Measurements from ENCODE around the gene ALPK1.

Gene ALPK1

DNA sequence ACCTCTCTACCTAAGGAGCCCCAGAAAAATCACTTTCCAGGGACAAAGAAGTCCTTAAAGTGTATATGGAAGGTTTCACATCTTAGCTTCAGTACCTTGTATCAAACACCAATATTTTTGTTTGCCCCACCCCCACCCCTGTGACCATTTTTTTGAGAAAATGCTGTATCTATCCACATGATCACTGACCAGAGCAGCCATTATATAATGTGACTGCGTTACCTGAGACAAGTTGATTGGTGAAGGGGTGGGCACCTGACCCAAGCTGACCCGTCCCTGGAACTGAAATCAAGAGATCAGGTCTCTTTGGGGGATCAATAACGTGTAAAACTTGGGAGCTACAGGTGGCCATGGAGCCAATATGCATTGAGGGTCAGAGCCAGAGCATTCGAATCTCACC, 22.2 kb upstream of the ALPK1 start:
- TF ChIP-seq NFIC (IDR thresholded peaks at IDR 0.05) (no peak), ZBTB7A (IDR thresholded peaks at IDR 0.05; ENCODE audit: low read depth) (no peak), FOXM1 (IDR thresholded peaks at IDR 0.05; ENCODE audit: borderline replicate concordance, low read depth) (no peak), EP300 (IDR thresholded peaks at IDR 0.05; ENCODE audit: borderline replicate concordance) (no peak), CREB1 (IDR thresholded peaks at IDR 0.05; ENCODE audit: low read depth) (no peak)
- TF ChIP-seq, protein P1, sequence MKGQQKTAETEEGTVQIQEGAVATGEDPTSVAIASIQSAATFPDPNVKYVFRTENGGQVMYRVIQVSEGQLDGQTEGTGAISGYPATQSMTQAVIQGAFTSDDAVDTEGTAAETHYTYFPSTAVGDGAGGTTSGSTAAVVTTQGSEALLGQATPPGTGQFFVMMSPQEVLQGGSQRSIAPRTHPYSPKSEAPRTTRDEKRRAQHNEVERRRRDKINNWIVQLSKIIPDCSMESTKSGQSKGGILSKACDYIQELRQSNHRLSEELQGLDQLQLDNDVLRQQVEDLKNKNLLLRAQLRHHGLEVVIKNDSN (IDR thresholded peaks at IDR 0.05) = no peak

DNA sequence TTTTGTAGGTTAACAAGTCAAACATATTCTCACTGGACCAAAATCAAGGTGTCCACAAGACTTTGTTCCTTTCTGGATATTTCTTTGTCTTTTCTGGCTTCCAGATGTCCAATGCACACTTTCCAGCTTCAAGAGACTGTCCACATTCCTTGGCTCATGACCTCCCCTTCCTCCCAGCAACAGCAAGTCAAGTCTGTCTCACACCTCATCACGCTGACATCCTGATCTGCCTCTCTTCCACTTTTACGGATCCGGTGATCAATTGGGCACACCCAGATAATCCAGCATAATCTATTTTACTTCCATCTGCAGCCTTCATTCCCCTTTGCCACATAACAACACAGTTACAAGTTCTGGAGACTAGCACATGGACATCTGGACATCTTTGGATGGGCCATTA, 21.1 kb upstream of the ALPK1 start:
- TF ChIP-seq, protein P2, sequence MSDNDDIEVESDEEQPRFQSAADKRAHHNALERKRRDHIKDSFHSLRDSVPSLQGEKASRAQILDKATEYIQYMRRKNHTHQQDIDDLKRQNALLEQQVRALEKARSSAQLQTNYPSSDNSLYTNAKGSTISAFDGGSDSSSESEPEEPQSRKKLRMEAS (IDR thresholded peaks at IDR 0.05) = no peak
- TF ChIP-seq TEAD4 (IDR thresholded peaks at IDR 0.05) = no peak
- TF ChIP-seq, protein P1 (IDR thresholded peaks at IDR 0.05) = no peak
- TF ChIP-seq ZBTB7A (IDR thresholded peaks at IDR 0.05; ENCODE audit: low read depth) = no peak
- no peak for TF ChIP-seq EGR1 (IDR thresholded peaks at IDR 0.05)
- no peak for TF ChIP-seq YY1 (IDR thresholded peaks at IDR 0.05; ENCODE audit: low read depth)
- TF ChIP-seq RAD21 (IDR thresholded peaks at IDR 0.05; ENCODE audit: low read depth) = no peak
- no peak for TF ChIP-seq CREB1 (IDR thresholded peaks at IDR 0.05; ENCODE audit: low read depth)
- no peak for TF ChIP-seq EP300 (IDR thresholded peaks at IDR 0.05; ENCODE audit: borderline replicate concordance)
- no peak for TF ChIP-seq TCF12 (IDR thresholded peaks at IDR 0.05; ENCODE audit: low read depth)
- no peak for TF ChIP-seq FOXM1 (IDR thresholded peaks at IDR 0.05; ENCODE audit: borderline replicate concordance, low read depth)
- TF ChIP-seq, protein P3, sequence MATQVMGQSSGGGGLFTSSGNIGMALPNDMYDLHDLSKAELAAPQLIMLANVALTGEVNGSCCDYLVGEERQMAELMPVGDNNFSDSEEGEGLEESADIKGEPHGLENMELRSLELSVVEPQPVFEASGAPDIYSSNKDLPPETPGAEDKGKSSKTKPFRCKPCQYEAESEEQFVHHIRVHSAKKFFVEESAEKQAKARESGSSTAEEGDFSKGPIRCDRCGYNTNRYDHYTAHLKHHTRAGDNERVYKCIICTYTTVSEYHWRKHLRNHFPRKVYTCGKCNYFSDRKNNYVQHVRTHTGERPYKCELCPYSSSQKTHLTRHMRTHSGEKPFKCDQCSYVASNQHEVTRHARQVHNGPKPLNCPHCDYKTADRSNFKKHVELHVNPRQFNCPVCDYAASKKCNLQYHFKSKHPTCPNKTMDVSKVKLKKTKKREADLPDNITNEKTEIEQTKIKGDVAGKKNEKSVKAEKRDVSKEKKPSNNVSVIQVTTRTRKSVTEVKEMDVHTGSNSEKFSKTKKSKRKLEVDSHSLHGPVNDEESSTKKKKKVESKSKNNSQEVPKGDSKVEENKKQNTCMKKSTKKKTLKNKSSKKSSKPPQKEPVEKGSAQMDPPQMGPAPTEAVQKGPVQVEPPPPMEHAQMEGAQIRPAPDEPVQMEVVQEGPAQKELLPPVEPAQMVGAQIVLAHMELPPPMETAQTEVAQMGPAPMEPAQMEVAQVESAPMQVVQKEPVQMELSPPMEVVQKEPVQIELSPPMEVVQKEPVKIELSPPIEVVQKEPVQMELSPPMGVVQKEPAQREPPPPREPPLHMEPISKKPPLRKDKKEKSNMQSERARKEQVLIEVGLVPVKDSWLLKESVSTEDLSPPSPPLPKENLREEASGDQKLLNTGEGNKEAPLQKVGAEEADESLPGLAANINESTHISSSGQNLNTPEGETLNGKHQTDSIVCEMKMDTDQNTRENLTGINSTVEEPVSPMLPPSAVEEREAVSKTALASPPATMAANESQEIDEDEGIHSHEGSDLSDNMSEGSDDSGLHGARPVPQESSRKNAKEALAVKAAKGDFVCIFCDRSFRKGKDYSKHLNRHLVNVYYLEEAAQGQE (IDR thresholded peaks at IDR 0.05; ENCODE audit: low read depth) = no peak
- no peak for TF ChIP-seq NFIC (IDR thresholded peaks at IDR 0.05)
- no peak for TF ChIP-seq TAF1 (IDR thresholded peaks at IDR 0.05; ENCODE audit: low read depth)
- no peak for TF ChIP-seq CEBPB (IDR thresholded peaks at IDR 0.05)

DNA sequence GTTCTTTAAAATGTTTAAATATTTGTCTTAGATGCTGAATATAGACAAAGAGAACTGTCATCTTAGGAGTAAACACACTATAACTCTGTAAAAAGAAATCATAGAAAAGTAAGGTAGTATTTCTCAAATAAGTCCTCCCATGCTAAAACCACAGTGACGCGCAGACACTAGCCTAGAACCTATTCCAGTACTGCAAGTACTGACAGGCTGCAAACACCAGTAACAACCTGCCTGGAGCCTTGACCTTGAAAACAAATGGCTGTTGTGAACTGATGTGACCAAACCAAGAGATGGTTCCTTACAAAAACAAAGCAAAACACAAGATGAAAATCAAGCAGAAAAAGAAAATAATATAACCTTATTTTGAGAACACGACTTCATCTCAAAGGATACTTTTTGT, 19.9 kb upstream of the ALPK1 start:
- TF ChIP-seq ZBTB7A (IDR thresholded peaks at IDR 0.05; ENCODE audit: low read depth) = no peak
- TF ChIP-seq, protein P2 (IDR thresholded peaks at IDR 0.05) = no peak

DNA sequence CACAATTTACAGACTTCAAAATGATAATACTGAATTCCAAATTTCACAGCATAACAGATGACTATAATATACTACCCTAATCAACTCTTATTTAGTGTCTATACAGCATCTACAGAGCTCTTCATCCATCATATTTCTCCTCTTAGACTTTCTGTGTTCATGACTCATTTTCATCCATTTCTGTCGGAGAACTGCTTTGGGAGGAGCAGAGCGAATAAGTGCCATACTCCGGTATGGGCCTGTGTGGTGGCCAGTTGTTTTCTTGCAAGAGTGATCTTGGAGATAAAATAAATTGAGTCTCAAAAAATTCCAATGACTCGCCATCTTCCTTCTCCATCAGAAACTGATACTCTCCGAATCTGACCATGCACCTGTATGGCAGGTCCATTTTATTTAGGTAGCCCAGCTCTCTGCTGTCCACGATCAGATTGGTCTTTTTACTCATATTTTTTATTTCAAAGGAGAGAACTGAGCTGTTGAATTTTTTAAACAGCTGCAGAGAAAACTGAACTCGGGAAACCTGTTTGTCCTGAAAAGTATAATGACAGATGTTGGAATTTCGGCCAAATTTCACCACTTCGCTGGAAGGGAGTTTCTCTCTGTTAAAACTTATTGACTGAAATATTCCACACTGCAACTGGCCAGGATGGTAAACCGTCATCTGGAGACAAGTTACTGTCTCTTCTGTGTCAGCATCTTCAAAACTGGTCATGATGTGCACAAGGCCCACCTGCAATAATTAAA, 19.3 kb upstream of the ALPK1 start:
- no peak for TF ChIP-seq EP300 (IDR thresholded peaks at IDR 0.05; ENCODE audit: borderline replicate concordance)
- no peak for TF ChIP-seq ZBTB7A (IDR thresholded peaks at IDR 0.05; ENCODE audit: low read depth)
- TF ChIP-seq, protein P2 (IDR thresholded peaks at IDR 0.05) = no peak
- no peak for TF ChIP-seq NFIC (IDR thresholded peaks at IDR 0.05)
- no peak for TF ChIP-seq CREB1 (IDR thresholded peaks at IDR 0.05; ENCODE audit: low read depth)
- no peak for TF ChIP-seq TCF12 (IDR thresholded peaks at IDR 0.05; ENCODE audit: low read depth)
- TF ChIP-seq, protein P1 (IDR thresholded peaks at IDR 0.05) = no peak
- no peak for TF ChIP-seq TEAD4 (IDR thresholded peaks at IDR 0.05)
- no peak for TF ChIP-seq CEBPB (IDR thresholded peaks at IDR 0.05)
- TF ChIP-seq, protein P3 (IDR thresholded peaks at IDR 0.05; ENCODE audit: low read depth) = no peak
- TF ChIP-seq YY1 (IDR thresholded peaks at IDR 0.05; ENCODE audit: low read depth) = no peak
- TF ChIP-seq RAD21 (IDR thresholded peaks at IDR 0.05; ENCODE audit: low read depth) = no peak
- TF ChIP-seq FOXM1 (IDR thresholded peaks at IDR 0.05; ENCODE audit: borderline replicate concordance, low read depth) = no peak

DNA sequence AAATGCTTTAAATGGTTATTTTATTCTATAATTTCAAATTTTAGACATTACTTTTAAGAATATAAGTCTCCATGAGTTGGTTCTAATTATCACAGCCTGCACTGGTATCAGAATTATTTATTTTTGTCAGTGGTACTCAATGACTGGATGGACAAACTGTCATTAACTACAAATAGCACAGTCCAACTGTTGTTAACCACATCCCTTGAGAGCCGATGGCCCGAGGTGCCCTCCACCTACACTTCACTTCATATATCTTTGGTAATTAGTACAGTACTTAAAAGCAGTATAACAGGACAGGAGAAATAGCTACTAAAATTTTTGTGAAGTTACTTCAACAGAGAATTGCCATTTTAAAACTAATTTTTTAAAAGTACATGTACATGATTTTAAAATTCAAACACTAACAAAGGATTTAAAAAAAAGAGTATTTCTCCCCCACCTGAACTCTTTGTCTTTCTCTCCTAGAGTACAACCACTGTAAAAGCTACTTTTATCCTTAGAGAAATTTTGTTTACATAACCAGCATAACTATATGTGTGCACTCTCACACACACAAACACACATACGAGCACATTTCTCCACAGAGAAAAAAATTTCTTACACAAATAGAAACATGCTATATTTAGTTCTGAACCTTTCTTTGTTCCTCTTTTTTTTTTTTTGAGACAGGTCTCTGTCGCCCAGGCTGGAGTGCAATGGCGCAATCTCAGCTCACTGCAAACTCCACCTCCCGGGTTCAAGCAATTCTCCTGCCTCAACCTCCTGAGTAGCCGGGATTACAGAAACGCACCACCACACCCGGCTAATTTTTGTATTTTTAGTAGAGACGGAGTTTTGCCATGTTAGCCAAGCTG, 17.9 kb upstream of the ALPK1 start:
- TF ChIP-seq YY1 (IDR thresholded peaks at IDR 0.05; ENCODE audit: low read depth) = no peak
- TF ChIP-seq, protein P3 (IDR thresholded peaks at IDR 0.05; ENCODE audit: low read depth) = no peak
- TF ChIP-seq, protein P1 (IDR thresholded peaks at IDR 0.05) = no peak
- TF ChIP-seq CREB1 (IDR thresholded peaks at IDR 0.05; ENCODE audit: low read depth) = no peak
- no peak for TF ChIP-seq EP300 (IDR thresholded peaks at IDR 0.05; ENCODE audit: borderline replicate concordance)
- no peak for TF ChIP-seq NFIC (IDR thresholded peaks at IDR 0.05)
- no peak for TF ChIP-seq EGR1 (IDR thresholded peaks at IDR 0.05)
- TF ChIP-seq RAD21 (IDR thresholded peaks at IDR 0.05; ENCODE audit: low read depth) = no peak

Measured in Ishikawa (cell line).